Stimulated activated CD4-positive, alpha-beta T cell treated with anti-CD3 and anti-CD28 coated beads, Interleukin-4, amount 100 ng/mL, for 24 hours (primary cell): ENCODE measurements around the gene SERPINA12.
"Not testable (repeated sequence)": the region's sequence is repeated elsewhere in the genome, so short reads cannot be mapped to it uniquely, and the experiment has no call there.

Experiments used
- DNase-seq: peaks from one replicate; pipeline ENCODE4 v3.0.0-alpha.2; 2020

SERPINA12 gene

DNA sequence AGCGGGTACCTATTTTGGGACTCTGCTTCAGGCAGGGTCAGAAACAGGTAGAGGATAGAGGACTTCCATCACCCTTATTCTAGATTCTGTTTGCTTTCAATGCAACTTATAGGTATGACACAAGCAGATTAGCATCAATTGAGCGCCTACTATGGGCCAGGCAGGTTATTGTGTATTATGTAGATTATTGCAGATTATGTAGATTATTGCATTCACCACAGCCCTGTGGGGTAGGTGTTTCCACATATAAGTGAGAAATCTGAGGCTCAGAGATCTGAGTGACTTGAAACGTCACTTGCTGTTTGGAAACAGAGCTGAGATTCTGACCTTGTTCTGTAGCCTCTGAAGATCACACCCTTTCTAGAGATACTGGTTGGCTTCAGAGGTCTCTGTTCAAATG, 26.2 kb upstream of the SERPINA12 start:
- DNase-seq, result no peak

DNA sequence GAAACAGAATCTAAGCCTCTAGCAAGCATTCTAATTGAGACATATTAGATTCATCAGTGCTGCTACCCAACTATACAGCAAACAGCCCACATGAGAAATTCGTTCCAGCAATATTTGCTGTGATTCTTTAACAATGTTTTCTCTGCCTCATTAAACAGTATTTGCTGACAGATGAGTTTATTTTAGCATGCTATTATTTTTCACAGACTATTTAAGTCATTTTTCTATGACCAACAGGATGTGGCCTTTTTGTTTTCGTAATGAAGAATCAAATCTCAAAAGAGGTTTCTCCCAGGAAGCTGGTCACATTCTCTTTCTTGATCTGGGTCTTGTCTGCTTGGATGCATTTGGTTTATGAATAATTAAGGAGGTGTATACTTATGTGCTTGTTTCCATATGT, 23.2 kb upstream of the SERPINA12 start:
- DNase-seq, result no peak

DNA sequence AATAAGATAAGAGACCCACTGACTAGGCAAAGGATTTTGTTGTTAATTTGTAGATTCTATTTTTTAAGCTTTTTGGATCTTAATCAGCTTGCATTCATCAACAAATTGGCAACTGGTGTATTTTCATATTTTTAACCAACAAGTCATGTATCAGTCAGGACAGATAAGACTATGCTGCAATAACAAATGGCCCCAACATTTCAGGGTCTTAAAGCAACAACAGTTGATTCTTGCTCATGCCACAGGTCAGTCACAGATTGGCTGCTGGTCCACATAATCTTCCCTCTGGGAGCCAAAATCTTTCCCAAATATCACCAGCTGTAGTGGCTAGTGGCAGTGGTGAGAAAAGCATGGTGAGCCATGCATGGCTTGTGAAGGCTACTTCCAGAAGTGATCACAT, 21.9 kb upstream of the SERPINA12 start:
- DNase-seq, result no peak

DNA sequence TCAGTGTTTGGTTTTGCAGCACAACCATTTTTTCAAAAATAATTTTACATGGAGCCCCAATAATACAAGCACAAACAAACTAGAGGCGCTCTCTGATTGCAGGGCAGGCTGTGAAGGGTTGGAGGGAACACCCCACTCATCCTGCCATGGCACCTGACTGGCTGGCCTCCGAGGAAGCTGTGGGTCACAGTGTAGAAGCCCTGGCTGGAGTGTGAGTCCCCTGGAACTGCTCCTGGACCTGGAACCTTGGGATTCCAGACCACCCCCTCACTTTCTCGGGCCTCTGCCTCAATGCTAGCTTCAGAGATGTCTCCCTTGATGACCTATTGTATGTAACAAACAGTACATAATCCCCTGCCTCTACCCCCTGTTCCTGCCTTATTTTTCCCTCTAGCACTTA, 14.8 kb upstream of the SERPINA12 start:
- no peak for DNase-seq

DNA sequence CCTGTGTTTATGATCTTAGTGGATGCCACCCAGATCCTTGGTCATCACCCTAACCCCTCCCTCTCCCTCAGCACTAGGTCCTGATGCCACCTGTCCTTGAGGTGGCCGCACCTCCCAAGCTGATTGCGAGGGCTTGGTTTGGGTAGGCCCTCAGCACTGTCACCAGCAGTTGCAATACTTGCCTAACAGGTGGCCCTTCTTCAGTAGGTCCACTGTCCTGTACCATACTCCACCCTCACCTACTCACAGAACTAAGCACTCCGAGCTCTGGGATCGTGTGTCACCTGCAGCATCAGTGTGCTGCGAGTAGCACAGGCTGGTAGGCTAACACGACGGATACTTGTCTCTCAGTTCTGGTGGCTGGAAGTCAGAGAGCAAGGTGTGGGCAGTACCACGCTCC, 14.0 kb upstream of the SERPINA12 start:
- no peak for DNase-seq

DNA sequence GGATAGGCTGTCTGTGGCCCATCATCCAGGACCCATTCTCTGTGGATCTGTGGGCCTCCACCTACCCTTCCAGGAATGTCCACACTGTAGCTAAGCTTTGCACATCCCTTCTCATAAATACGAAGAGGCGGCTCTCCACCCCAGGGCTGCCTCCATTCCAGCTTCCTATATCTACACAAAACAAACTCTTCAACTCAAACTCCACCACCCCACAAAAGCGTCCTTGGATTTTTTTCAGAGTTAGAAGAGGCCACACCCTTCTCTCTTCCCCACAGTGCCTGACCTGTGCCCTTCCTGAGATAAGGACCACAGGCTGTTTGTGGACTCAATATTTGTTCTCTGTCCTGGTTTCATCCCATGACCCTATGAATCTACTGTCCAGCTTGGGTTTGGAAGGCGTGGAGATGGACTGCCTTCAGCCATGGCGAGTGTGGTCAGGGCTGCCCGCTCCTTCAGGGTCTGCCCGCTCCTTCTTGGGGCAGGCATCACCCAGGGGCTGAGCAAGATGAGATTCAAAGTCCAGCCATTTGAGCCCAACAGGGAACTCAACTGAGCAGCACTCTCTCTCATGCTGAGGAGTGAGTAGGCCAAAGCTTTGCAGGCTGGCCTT, 13.0 kb upstream of the SERPINA12 start:
- DNase-seq, result no peak

DNA sequence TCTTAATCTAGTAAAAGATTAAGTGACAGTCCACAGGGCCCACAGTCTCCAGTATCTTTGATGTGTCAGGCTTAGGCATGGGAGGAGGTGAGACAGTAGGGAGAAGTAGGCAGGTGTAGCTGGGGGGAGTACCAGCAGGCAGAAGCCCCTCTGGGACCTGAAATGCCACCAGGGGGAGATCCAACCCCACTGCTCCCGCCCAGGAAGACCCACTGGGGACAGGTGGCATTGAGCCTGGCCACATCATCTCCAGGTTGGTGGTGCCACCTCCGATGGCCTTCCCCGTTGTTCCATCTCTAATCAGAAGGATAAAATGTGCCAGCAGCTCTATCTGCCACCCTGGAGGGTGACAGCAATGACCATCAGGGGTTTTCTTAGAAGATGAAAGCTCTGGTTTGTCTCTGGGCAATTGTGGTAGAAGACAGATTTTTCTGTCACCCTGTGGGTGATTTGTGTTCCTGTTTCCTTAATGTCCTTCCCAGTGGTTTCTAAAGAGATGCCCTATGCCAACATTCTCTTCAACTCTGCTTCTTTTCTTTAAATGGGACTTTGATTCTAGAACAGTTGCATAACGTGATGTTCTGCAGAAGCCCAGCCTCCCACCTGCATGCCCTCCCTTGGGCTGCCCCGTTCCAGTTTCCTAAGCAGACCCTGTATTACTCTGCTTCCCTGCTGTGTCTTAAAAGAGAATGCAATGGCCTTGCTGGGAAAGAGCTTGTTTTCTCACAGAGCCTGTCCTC, 12.3 kb upstream of the SERPINA12 start:
- DNase-seq, result no peak

DNA sequence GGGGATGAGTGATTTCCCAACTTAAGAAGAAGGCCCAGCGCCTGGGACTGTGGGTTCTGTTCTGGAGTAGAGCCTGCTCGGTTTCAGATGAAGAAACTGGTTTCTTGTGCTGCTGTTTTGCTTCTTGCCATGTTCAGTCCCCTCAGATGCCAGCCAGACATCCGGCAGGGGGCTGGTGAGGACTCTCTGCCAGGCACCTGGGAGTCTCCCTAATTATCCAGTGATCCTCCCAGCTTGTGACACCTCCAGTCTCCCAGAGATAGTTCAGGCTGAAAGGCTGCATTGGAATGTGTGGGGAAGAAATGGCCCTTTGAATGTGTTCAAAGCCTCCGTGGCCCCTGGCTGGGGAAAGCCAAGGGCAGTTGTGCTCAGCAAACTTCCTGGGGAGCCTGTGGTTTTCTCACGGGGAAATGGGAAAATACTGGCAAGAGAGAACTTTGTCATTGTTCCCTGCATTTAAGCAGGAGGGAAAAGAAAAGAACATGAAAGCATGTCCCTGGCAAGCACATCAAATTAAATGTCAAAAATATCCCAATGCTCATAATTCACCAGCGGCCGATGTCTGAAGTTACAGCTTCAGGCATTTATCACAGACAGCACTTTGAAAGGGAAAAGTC, 8.5 kb upstream of the SERPINA12 start:
- no peak for DNase-seq

DNA sequence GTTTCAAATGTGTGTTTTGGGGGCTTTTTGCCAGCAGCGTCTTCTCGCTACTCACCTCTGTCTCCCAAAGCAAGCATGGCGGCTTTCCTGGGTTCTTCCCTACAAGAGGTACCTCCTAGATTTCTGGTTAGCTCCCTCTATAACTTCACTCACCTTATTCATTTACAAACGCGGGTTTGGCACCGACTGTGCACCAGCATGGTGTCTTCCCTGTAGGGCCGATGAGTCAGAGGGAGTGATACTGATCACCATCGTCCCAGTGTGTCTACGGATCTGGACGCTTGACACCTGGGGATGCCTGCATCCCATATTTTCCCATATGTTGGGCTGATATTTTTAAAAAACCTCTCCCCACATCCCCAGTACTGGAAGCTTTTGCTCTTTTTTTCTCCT, 8.0 kb upstream of the SERPINA12 start:
- DNase-seq, result no peak

DNA sequence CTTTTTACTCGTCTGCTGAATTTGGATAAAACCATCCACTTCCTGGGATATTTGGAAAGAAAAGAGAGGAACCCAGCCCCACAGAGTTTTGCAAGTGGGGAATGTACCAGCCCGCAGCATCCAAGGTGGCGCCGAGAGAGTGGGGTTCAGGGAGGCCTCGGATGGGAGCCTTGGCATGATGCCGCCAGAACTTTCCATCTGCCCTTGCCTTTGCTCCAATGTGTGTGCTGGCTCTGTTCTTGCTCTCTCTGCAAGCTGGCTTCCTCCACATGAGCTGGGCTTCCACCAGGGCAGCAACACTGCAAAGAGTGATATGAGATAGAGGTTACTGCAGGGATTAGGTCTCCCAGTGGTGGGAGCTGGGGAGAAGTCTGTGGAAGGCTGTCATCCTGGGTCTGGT, 6.6 kb upstream of the SERPINA12 start:
- DNase-seq, result no peak

DNA sequence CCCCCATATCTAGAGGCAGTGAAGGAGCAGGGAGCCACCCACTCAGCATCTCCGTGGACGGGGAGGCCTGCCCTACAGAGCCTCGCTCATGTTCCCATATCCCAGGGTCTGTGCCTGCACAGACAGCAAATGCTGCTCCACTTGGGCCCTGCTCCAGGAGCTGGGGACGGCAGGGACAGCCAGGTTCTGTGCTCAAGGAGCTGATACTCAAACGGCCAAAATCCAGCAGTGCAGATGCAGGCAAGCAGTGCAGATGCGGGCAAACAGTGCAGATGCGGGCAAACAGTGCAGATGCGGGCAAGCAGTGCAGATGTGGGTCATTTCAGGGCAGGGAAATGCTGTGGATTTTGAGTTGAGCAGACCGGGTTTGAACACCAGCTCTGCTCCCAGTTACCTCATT, 6.2 kb upstream of the SERPINA12 start:
- DNase-seq, result no peak

DNA sequence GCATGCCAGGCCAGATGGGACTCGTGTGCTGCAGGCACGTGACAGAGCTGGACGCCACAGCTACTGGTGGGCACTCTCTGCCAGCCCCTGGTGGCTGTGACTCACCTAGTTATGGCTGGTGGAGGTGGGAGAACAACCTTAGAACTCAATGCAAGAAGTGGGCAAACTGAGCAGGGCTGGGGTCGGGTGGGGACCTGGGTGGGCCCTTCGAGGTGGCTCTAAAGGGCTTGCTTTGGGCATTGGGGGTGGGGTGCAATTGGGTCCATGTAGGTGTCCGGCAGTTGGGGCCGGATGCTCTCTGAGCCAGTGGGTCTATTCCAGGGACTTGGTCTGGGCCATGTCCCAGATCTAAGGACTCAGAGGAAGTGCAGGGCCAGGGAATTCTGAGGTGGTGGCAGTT, 5.1 kb upstream of the SERPINA12 start:
- DNase-seq, result no peak

DNA sequence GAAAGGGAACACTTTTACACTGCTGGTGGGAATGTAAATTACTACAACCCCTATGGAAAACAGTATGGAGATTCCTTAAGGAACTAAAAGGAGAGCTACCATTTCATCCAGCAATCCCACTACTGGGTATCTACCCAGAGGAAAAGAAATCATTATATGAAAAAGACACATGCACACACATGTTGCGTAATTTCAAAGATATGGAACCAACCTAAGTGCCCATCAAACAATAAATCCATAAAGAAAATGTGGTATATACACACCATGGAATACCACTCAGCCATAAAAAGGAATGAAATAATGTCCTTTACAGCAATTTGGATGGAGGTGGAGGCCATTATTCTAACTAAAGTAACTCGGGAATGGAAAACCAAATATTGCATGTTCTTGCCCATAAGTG, 1.2 kb upstream of the SERPINA12 start:
- DNase-seq, result not testable (repeated sequence)

DNA sequence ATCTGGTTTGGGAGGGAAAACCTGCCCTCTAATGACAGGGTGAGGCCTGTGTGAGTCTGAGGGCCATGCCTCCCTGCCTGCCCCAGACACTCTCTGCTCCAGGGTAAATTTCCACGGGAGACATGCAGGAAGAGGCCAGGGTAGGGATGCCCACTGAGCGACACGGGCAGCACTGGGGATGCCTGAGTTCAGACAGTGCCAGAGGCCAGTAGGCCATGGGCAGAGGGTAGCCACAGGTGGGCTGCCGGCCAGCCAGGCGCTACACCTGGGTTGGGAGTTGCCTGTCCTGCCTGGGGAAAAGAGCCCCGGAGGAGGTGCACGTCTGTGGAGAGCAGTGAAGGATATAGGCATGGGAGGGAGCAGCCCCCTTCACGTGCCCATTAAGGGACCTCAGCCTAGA, 3.6 kb downstream of the SERPINA12 start:
- no peak for DNase-seq

DNA sequence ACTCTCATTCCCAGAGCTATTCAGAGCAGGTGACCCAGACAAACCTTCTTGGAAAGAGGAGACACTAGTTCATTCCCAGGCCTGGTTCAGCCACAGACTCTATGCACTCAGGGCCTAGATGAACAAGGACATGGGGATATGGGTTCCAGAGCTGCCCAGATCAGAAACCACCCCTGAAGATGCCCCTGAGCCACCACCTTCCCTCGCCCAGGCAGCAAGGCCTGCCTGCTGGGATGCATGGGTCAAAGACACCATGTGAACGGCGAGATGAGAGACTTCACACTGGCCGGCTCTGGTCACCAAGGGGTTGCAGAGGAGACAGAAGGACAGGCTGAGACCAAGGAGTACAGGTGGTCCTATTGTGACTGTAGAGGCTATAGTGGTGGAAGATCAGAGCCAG, 4.1 kb downstream of the SERPINA12 start:
- DNase-seq, result no peak

DNA sequence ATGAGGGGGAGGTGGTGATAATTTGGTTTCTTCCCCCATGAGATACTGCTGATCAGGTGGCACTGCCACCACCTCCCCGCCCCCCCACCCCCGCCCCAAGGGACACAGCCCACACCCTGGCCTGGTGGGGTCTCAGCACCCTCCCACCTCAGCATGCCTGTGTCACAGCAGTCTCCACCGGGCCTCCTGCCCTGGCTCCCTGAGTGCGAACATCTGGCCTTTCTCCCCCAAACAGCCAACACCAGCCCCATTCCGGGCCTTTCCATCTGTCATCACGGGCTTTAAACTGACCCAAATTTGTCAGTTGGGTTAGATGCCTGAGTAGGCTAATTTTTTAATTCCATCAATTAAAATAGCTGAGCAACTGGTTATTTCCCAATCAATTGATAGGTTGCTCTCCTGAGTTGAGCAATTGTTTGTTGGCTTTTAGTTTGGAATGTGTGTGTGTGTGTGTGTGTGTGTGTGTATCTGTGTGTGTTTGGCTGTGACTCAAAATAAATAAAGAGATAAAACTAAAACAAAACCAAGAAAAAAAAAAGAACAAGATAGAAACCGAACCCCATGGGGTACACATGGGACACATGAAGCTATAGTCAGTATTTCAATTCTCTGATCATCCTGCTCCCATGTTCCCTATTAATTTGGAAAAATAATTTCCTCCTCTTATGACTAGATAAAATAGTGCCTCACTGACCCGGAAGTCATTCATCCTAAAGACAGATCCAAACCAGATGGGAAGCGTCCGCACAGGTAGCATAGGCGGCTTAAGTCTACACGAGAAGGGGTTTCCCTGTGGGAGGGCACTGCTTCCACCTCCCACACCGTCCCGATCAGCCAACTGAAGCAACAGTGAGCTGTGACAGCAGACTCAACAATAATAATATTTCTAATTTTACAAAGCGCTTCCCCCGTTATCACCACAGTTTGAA, 7.4 kb downstream of the SERPINA12 start:
- DNase-seq, result no peak

DNA sequence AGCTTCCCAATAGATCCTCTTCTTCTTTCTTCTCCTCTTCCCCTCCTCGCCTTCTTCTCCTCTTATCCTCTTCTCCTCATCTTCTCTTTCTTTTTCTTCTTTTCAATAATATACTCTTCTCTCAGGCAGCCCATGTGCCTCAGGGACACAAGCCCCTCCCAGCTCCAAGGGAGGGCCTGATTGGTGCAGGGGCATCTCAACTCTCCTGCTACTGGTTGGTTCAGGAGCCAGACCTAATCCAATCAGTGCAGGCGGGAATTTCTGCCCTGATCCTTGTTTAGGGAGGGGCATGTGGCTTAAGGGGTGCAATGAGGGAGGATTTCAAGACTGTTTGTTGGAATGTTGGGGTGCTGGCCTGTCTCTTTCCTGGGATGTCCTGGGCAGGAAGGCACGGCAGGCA, 9.0 kb downstream of the SERPINA12 start:
- no peak for DNase-seq

DNA sequence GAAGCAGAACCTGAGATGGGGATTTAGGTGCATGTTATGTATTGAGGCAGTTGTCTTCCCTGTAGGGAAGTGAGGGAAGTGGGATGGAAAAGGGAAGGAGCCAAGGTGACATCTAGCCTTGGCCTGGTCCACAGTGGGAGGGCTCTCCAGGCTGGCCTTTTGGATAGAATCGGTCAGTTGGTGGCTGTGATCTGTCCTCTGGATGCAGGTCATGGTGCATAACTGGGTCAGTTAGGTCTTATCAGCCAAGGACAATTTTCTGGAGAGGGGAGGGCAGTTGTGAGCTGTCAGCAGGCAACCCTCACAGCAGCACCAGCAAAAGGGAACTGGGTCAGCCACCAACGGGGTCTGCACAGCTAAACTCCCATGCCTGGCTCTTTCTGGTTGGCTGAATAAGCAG, 9.6 kb downstream of the SERPINA12 start:
- DNase-seq, result no peak

DNA sequence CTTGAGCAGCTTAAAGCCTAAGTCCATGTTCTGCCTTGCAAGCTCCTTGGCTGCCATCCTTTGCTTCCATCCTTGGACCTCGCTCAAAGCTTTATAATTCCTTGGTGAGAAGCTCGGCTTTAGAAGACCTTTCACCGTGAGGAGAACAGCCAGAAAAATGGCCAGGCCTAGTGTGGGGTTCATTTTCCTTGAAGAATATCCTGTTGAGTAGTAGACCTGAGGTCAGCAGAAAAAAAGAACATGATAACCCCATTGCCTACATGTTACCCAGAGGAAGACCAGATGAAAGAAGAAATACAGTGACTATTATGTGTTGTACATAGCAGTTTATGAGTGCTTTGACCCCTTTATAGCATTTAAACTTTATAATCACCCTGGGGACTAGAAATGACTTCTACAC, 11.1 kb downstream of the SERPINA12 start:
- no peak for DNase-seq

DNA sequence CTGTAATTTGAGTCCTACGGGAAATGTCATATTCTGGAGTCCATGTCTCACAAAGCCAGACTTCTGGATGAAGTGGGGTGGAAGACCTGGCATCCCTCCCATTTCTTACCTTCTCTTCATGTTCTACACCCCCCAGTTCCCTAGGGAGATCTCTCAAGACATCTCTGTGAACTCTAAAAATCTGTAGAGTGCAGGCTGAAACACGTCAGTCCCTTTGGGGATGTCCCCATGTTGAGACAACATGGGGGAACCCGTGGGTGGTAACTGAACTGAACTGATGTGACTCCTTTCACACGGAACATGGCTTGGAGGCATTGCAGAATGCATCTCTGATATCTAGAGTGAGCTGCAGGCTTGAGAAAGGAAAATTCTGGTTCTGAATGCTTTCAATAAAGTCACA, 15.2 kb downstream of the SERPINA12 start:
- DNase-seq, result no peak

DNA sequence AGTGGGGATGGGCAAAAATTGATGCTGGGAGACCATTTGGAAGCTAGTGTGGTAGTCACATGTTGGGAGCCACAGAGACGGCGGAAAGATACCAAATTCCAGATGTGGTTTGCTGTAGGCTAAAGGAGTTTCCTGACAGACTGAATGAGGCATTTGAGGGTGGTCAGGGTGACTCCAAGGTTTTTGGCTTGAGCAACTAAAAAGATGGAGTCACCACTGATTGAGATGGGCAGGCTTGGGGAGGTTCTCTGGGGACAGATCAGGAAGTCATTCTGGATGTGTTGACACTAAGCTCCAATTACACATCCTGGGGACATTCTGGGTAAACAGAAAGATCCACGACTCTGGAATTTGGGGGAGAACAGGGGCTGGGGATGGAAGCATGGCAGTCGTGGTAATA, 17.8 kb downstream of the SERPINA12 start:
- DNase-seq, result no peak

DNA sequence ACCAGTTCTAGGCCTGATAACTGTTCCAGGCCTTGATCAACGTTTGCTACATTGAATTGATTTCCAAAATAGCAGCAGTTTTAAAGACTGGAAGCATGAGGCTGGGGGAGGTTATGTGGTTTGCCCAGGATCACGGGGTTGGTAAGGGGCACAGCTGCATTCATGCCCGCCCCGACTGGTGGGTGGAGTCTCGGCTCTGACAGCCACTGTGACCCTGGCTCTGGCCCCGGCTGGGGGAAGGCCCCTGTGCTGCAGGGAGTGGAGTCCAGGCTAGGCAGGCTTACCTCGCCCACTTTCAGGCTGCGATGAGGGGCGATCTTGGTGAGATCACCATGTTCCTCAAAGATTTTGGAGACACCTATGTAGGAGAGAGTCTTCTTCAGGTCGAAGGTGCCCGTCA, 19.9 kb downstream of the SERPINA12 start:
- no peak for DNase-seq

DNA sequence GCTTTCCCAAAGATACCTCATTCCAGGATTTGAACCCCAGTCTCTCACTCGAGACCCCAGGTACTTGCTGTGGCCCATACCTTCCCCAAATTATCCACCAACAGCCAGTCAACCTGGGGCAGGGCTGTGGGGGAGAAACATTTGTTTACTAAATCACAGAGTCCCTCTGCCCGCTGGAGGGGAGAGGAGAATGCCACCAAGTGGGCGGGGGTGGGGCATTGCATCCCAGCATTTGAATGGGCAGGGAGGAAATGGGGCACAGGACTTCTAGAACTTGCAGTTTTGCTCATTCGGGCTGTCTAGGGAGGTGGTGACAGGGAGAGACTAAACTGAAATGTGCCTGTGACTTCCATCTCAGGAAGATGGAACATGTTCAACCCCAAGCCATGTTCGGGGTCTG, 22.4 kb downstream of the SERPINA12 start:
- no peak for DNase-seq
